Vagina (tissue), 2 donors: ENCODE measurements around the gene ZFHX3.

Experiments
- POLR2AphosphoS5 ChIP-seq, 2 donors: sonication (generic); formaldehyde crosslinking; IDR thresholded peaks; one replicate each; pipeline ENCODE4 v1.9.0; 2017; ENCODE audit warnings: antibody characterized with exemption in 2 of 2, mild to moderate bottlenecking in 2 of 2, low read depth in 1 of 2; ENCODE audit not compliant: insufficient read depth in 1 of 2
- TF ChIP-seq, protein P1 (sequence below), 3 experiments: fragments of 450-650 bp in 2 of 3; fragments of 200-600 bp in 1 of 3; sonication (generic) in 1 of 3; IDR thresholded peaks; one replicate each; pipeline ENCODE4 v1.5.1; 2017 to 2019; ENCODE audit warnings: antibody characterized with exemption in 3 of 3, mild to moderate bottlenecking in 2 of 3, moderate library complexity in 2 of 3

DNA sequence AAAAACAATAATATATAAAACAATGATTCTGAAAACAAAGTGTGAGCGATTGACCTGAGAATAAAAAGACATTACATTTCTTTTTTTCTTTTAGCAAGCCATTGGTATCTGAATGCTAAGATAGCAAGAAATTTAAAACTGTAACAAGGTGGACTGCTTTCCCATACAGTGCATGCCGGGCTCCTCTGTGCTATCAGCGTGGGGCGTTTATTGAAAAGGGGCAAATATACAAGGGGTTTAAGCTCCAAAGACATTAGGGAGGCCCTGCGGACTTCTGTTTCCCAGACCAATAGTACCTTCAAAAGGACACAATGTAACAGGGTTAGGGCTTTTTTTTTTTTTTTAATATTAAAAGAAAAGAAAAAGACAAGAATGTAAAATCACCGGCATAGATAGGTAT lies 261.3 kb downstream of the ZFHX3 start:
- TF ChIP-seq, protein P1, sequence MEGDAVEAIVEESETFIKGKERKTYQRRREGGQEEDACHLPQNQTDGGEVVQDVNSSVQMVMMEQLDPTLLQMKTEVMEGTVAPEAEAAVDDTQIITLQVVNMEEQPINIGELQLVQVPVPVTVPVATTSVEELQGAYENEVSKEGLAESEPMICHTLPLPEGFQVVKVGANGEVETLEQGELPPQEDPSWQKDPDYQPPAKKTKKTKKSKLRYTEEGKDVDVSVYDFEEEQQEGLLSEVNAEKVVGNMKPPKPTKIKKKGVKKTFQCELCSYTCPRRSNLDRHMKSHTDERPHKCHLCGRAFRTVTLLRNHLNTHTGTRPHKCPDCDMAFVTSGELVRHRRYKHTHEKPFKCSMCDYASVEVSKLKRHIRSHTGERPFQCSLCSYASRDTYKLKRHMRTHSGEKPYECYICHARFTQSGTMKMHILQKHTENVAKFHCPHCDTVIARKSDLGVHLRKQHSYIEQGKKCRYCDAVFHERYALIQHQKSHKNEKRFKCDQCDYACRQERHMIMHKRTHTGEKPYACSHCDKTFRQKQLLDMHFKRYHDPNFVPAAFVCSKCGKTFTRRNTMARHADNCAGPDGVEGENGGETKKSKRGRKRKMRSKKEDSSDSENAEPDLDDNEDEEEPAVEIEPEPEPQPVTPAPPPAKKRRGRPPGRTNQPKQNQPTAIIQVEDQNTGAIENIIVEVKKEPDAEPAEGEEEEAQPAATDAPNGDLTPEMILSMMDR (IDR thresholded peaks at IDR 0.05): no peak
- no peak for TF ChIP-seq POLR2AphosphoS5 (IDR thresholded peaks at IDR 0.05; ENCODE audit: insufficient read depth in 1 of 2, low read depth in 1 of 2)
